Endothelial cell of umbilical vein (primary cell): ENCODE data around the gene SLC2A14. TPM values are rescaled to one million over a fixed set of nuclear protein-coding genes. Genes with fewer than 3 reads are reported as not detected.
"Not testable (repeated sequence)": the region's sequence is repeated elsewhere in the genome, so short reads cannot be mapped to it uniquely, and the experiment has no call there.

Source experiments
- BruUV-seq: library from RNA; stranded (reverse); fragments of 400-500 nt; replicated peaks from 2 replicates; lab custom pipeline; 2021; lab: Mats Ljungman, UMichigan
- CTCF ChIA-PET: fragments of 300-600, 350-600 bp; sonication (Branson Sonifier 250); formaldehyde crosslinking; loops from one replicate; lab custom pipeline; 2021; ENCODE audit warnings: antibody characterized with exemption, inconsistent platforms; lab: Charles Lee
- POLR2A ChIA-PET: fragments of 300-600, 350-600 bp; sonication (Branson Sonifier 250); formaldehyde crosslinking; loops from one replicate; lab custom pipeline; 2021; ENCODE audit warnings: antibody characterized with exemption, inconsistent platforms; lab: Charles Lee
- DNase-seq: peaks from one replicate; pipeline ENCODE4 v3.0.0-alpha.2; 2011; ENCODE audit warnings: low read depth, low spot score
- FAIRE-seq: peaks from 2 replicates; lab custom pipeline; 2011; peaks lifted over from hg19 to GRCh38; lab: Jason Lieb, UNC
- H2AFZ ChIP-seq: 2 replicates; pipeline ENCODE4 v1.6.0; 2012; ENCODE audit warnings: low read depth, low read length, control low read depth, inconsistent platforms
- H3K27ac ChIP-seq: 2 replicates; pipeline ENCODE4 v1.5.1; 2011; ENCODE audit warnings: low read depth, mild to moderate bottlenecking, control low read depth, low read length, moderate library complexity; ENCODE audit not compliant: insufficient read depth
- H3K27me3 ChIP-seq, 2 experiments: 2 replicates each; pipeline versions ENCODE4 v1.6.0 to v1.6.1; 2011; ENCODE audit warnings: low read length in 2 of 2, mixed read lengths in 1 of 2; ENCODE audit not compliant: control insufficient read depth in 2 of 2, insufficient read depth in 2 of 2
- H3K36me3 ChIP-seq, 2 experiments: 2 replicates in 1 of 2; 3 replicates in 1 of 2; pipeline ENCODE4 v1.5.1; 2011; ENCODE audit warnings: low read length in 2 of 2, mild to moderate bottlenecking in 1 of 2, moderate library complexity in 1 of 2; ENCODE audit not compliant: control insufficient read depth in 2 of 2, insufficient read depth in 2 of 2; ENCODE audit errors: extremely low read depth in 1 of 2
- H3K4me1 ChIP-seq: 3 replicates; pipeline ENCODE4 v1.5.1; 2011; ENCODE audit warnings: mild to moderate bottlenecking, low read length; ENCODE audit not compliant: control insufficient read depth, insufficient read depth; ENCODE audit errors: extremely low read depth
- H3K4me2 ChIP-seq: 2 replicates; pipeline ENCODE4 v1.6.1; 2011; ENCODE audit warnings: low read length, control low read depth, mixed read lengths; ENCODE audit not compliant: insufficient read depth
- H3K4me3 ChIP-seq, 3 experiments: fragments of 200-600 bp in 1 of 3; sonication (generic), shearing (Covaris generic) in 1 of 3; replicated peaks in 1 of 3; 2 replicates each; pipeline ENCODE4 v1.5.1; 2011 to 2016; ENCODE audit warnings: control low read depth in 3 of 3, low read length in 3 of 3, mild to moderate bottlenecking in 2 of 3, inconsistent platforms in 1 of 3, low read depth in 1 of 3, moderate library complexity in 1 of 3; ENCODE audit not compliant: insufficient read depth in 1 of 3
- H3K79me2 ChIP-seq: 2 replicates; pipeline ENCODE4 v1.6.0; 2012; ENCODE audit warnings: low read length, inconsistent platforms; ENCODE audit not compliant: control insufficient read depth, insufficient read depth
- H3K9ac ChIP-seq: replicated peaks from 2 replicates; pipeline ENCODE3; 2011; ENCODE audit warnings: low read length, control low read depth; ENCODE audit not compliant: insufficient read depth; ENCODE audit errors: extremely low read depth
- H3K9me1 ChIP-seq: replicated peaks from 3 replicates; pipeline ENCODE4 v1.6.0; 2011; ENCODE audit warnings: mild to moderate bottlenecking, low read length; ENCODE audit not compliant: control insufficient read depth, insufficient read depth; ENCODE audit errors: extremely low read depth
- H3K9me3 ChIP-seq: replicated peaks from 2 replicates; pipeline ENCODE4 v1.5.1; 2012; ENCODE audit warnings: low read length, inconsistent platforms; ENCODE audit not compliant: control insufficient read depth, insufficient read depth
- H4K20me1 ChIP-seq: replicated peaks from 2 replicates; pipeline ENCODE3; 2011; ENCODE audit warnings: mild to moderate bottlenecking, low read length; ENCODE audit not compliant: control insufficient read depth, insufficient read depth; ENCODE audit errors: extremely low read depth
- EZH2 ChIP-seq: IDR thresholded peaks from 2 replicates; pipeline ENCODE4 v1.6.1; 2012; ENCODE audit warnings: borderline replicate concordance, low read depth, mild to moderate bottlenecking, moderate library complexity, low read length, inconsistent platforms; ENCODE audit not compliant: severe bottlenecking
- FOS ChIP-seq: IDR thresholded peaks from 2 replicates; pipeline ENCODE4 v1.6.1; 2011; ENCODE audit warnings: mild to moderate bottlenecking, low read length, moderate library complexity, borderline replicate concordance; ENCODE audit not compliant: insufficient read depth
- GATA2 ChIP-seq: IDR thresholded peaks from 2 replicates; pipeline ENCODE4 v1.7.0; 2011; ENCODE audit warnings: low read depth, mild to moderate bottlenecking, moderate library complexity, mixed read lengths, low read length; ENCODE audit not compliant: insufficient read length, insufficient read depth
- JUN ChIP-seq: IDR thresholded peaks from 2 replicates; pipeline ENCODE4 v1.6.1; 2011; ENCODE audit warnings: borderline replicate concordance, low read depth; ENCODE audit not compliant: insufficient read length, insufficient read depth
- MYC ChIP-seq: IDR thresholded peaks from one replicate; pipeline ENCODE4 v1.6.1; 2011; ENCODE audit warnings: mild to moderate bottlenecking, low read depth, low read length
- POLR2A ChIP-seq: IDR thresholded peaks from 2 replicates; pipeline ENCODE4 v1.6.1; 2012; ENCODE audit warnings: low read depth, mild to moderate bottlenecking, control low read depth, low read length
- POLR2AphosphoS5 ChIP-seq: IDR thresholded peaks from 2 replicates; pipeline ENCODE4 v1.6.1; 2012; ENCODE audit warnings: low read depth, mild to moderate bottlenecking, control low read depth, low read length, moderate library complexity; ENCODE audit not compliant: insufficient read depth
- dilution Hi-C: fragments of 300-500 bp; cut with MboI; formaldehyde crosslinking; loops from one replicate; pipeline ENCODE4 v1.15.0; 2019; ENCODE audit warnings: low sequenced_read_pairs; ENCODE audit not compliant: extremely low pct_ligation_motif_present
- intact Hi-C: fragments of 100-400 bp; cut with micrococcal nuclease; formaldehyde crosslinking; loops from one replicate; pipeline ENCODE4 v1.10.0; 2022
- polyA plus RNA-seq, 4 experiments: library from polyadenylated mRNA; depleted of rRNA in 3 of 4; stranded (reverse) in 3 of 4; unstranded in 1 of 4; fragments of >200 nt; gene quantifications; 2 replicates each; pipeline versions ENCODE4 v1.2.1 to v1.2.3, GENCODE V29; 2011 to 2012; ENCODE audit warnings: missing spikeins in 1 of 4
- total RNA-seq: library from RNA; stranded (reverse); gene quantifications from 2 replicates; pipeline ENCODE4 v1.2.3, GENCODE V29; 2021
- TF ChIP-seq, protein P1 (sequence below), 2 donors: IDR thresholded peaks; 1 replicate in 1 of 2; 2 replicates in 1 of 2; pipeline ENCODE4 v1.5.1; 2011; ENCODE audit warnings: low read length in 2 of 2, mild to moderate bottlenecking in 2 of 2, moderate library complexity in 2 of 2, control low read depth in 1 of 2, inconsistent platforms in 1 of 2, low read depth in 1 of 2; ENCODE audit not compliant: insufficient read depth in 1 of 2; ENCODE audit errors: extremely low read depth in 1 of 2
- TF ChIP-seq, protein P2 (sequence below): IDR thresholded peaks from 2 replicates; pipeline ENCODE4 v1.6.1; 2011; ENCODE audit not compliant: insufficient read depth, insufficient read length

The SLC2A14 gene
- total and polyA plus RNA-seq, 2 donors (not counting 3 experiments of a cell fraction or from before 2014, with no cell fraction given): not detected

DNA sequence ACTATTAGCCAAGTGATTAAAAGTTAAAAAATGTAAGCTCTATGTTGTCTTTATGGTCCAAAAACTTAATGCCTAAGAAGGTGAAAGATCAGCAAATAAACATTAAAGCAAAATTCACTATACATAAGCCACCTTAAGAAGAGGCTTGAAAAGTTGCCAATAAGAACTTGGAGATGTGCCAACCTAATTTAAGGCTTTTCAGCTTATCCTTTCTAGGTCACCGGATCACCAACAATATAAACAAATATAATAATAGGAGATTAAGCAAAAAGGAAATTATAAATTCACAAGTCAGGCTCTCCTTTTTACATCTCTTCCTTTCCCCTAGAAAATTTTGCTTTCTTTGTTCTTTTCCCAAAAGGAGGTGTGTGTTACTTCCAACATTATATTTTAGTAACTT, 32.4 kb upstream of the SLC2A14 start:
- peak; percentile 82 for DNase-seq
- Histone ChIP-seq H3K27ac (no peak overlapping the region), H3K9me3 (no peaks in the 10 kb centered on the region), H4K20me1 (no peaks in the 10 kb centered on the region), H3K4me1 (peaks cover 6% of the 10 kb centered on the region), H3K36me3 (no peaks in the 10 kb centered on the region), H3K27me3 (peaks cover 6 to 21% of the 10 kb centered on the region in 2 experiments), H3K4me2 (peak overlapping the region; percentile 21), H3K79me2 (no peaks in the 10 kb centered on the region), H3K9ac (no peak overlapping the region), H3K9me1 (no peaks in the 10 kb centered on the region), H2AFZ (no peak overlapping the region), H3K4me3 (no peak overlapping the region)
- no TSS peak for BruUV-seq
- peak; percentile 77 for FAIRE-seq
- TF ChIP-seq FOS: no peak
- TF ChIP-seq, protein P1, sequence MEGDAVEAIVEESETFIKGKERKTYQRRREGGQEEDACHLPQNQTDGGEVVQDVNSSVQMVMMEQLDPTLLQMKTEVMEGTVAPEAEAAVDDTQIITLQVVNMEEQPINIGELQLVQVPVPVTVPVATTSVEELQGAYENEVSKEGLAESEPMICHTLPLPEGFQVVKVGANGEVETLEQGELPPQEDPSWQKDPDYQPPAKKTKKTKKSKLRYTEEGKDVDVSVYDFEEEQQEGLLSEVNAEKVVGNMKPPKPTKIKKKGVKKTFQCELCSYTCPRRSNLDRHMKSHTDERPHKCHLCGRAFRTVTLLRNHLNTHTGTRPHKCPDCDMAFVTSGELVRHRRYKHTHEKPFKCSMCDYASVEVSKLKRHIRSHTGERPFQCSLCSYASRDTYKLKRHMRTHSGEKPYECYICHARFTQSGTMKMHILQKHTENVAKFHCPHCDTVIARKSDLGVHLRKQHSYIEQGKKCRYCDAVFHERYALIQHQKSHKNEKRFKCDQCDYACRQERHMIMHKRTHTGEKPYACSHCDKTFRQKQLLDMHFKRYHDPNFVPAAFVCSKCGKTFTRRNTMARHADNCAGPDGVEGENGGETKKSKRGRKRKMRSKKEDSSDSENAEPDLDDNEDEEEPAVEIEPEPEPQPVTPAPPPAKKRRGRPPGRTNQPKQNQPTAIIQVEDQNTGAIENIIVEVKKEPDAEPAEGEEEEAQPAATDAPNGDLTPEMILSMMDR (IDR thresholded peaks at IDR 0.05; ENCODE audit: extremely low read depth in 1 of 2, insufficient read depth in 1 of 2, low read depth in 1 of 2, low read length in 2 of 2): no peak
- no peak for TF ChIP-seq MYC
- TF ChIP-seq, protein P2, sequence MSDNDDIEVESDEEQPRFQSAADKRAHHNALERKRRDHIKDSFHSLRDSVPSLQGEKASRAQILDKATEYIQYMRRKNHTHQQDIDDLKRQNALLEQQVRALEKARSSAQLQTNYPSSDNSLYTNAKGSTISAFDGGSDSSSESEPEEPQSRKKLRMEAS: no peak
- TF ChIP-seq POLR2AphosphoS5: no peak
- TF ChIP-seq GATA2: no peak
- no peak for TF ChIP-seq JUN
- no peak for TF ChIP-seq POLR2A
- no peak for TF ChIP-seq EZH2
- ChIA-PET CTCF (interaction anchor here (0.7 to 3.1 kb wide), 11 partner anchors 10 to 107 kb away, joined by 3 to 13 read pairs (median 8); no protein-coding TSS in a partner anchor), POLR2A (interaction anchor here (0.7 kb wide), 1 partner anchor 107 kb away, joined by 3 read pairs; no protein-coding TSS in a partner anchor)
- intact Hi-C loops: no loop called here
- dilution Hi-C loops: no loop called here

DNA sequence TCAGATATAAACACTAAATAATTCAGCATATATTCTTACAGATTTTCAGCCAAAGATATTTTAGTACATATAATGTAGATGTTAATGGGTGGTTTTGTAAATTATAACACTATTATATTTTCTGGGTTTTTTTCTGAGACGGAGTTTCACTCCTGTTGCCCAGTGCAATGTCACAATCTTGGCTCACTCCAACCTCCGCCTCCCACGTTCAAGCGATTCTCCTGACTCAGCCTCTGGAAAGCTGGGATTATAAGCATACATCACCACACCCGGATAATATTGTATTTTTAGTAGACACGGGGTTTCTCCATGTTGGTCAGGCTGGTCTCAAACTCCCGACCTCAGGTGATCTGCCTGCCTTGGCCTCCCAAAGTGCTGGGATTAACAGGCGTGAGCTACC, 29.7 kb upstream of the SLC2A14 start:
- intact Hi-C loops, H3K4me3 ChIP-seq, POLR2A ChIA-PET, H3K9ac ChIP-seq, H3K4me1 ChIP-seq, dilution Hi-C loops, H4K20me1 ChIP-seq, BruUV-seq, H3K9me3 ChIP-seq, H3K4me2 ChIP-seq, FAIRE-seq, DNase-seq, CTCF ChIA-PET, H3K36me3 ChIP-seq, H3K9me1 ChIP-seq, H3K79me2 ChIP-seq, H2AFZ ChIP-seq, H3K27ac ChIP-seq: not testable (repeated sequence)
- peaks cover 10 to 16% of the 10 kb centered on the region in 2 experiments for H3K27me3 ChIP-seq
